ENCODE data around the gene SHB. TPM values are rescaled to one million over a fixed set of nuclear protein-coding genes. Genes with fewer than 3 reads are reported as not detected.

SHB gene
- total RNA-seq, 4 donors from 2014 or later: 17.7 to 31.4 (median 24.2) TPM

- Histone ChIP-seq H3K4me1 (peaks cover 64 to 100% (median 82%) of the 10 kb centered on the region in 3 donors), H3K27me3 (no peaks in the 10 kb centered on the region), H3K27ac (peak overlapping the region; percentile 59 to 87 (median 74)), H3K4me3 (no peak overlapping the region), H3K9me3 (no peaks in the 10 kb centered on the region), H3K36me3 (no peaks in the 10 kb centered on the region)
- TF ChIP-seq POLR2A (IDR thresholded peaks at IDR 0.05) (no peak), CTCF (IDR thresholded peaks at IDR 0.05) (no peak)
- no peak for DNase-seq
- intact Hi-C loops (cut with DNase I): no loop called here
- 26 to 42% methylated on average over 19 to 20 of the region's 21 CpGs for WGBS, 2 donors
Measured at GRCh38 chr9:38041564-38042243, 27.3 kb downstream of the SHB start.

- Histone ChIP-seq H3K4me1 (peaks cover 68 to 100% (median 89%) of the 10 kb centered on the region in 3 donors), H3K9me3 (no peaks in the 10 kb centered on the region), H3K27me3 (no peaks in the 10 kb centered on the region), H3K4me3 (no peak overlapping the region), H3K36me3 (no peaks in the 10 kb centered on the region), H3K27ac (peak overlapping the region; percentile 13 to 55 (median 52))
- no peak for TF ChIP-seq CTCF (IDR thresholded peaks at IDR 0.05)
- no peak for TF ChIP-seq POLR2A (IDR thresholded peaks at IDR 0.05)
- intact Hi-C loops (cut with DNase I): no loop called here
- DNase-seq: no peak
- WGBS, 2 donors: 69 to 83% methylated on average over 9 to 13 of the region's 21 CpGs
Measured at GRCh38 chr9:38039907-38040682, 28.9 kb downstream of the SHB start.

- H3K4me1 ChIP-seq: peaks cover 62 to 94% (median 82%) of the 10 kb centered on the region in 3 donors
- no peaks in the 10 kb centered on the region for H3K27me3 ChIP-seq
- no peak overlapping the region for H3K4me3 ChIP-seq
- WGBS, 2 donors: 38 to 44% methylated on average over 7 to 13 of the region's 16 CpGs
- TF ChIP-seq POLR2A (IDR thresholded peaks at IDR 0.05) (no peak), CTCF (IDR thresholded peaks at IDR 0.05) (no peak)
- H3K36me3 ChIP-seq: no peaks in the 10 kb centered on the region
- no peak for DNase-seq
- H3K27ac ChIP-seq: peak overlapping the region; percentile 13 to 55 (median 52)
- H3K9me3 ChIP-seq: no peaks in the 10 kb centered on the region
- intact Hi-C loops (cut with DNase I): no loop called here
Measured at GRCh38 chr9:38039090-38039906, 29.7 kb downstream of the SHB start.

GRCh38 chr9:38038307-38039089 lies 30.5 kb downstream of the SHB start:
- no peak overlapping the region for H3K4me3 ChIP-seq
- DNase-seq: no peak
- intact Hi-C loops (cut with DNase I): no loop called here
- H3K36me3 ChIP-seq: no peaks in the 10 kb centered on the region
- peaks cover 56 to 94% (median 79%) of the 10 kb centered on the region in 3 donors for H3K4me1 ChIP-seq
- no peaks in the 10 kb centered on the region for H3K9me3 ChIP-seq
- 47 to 58% methylated on average over 12 to 15 of the region's 15 CpGs for WGBS, 2 donors
- H3K27me3 ChIP-seq: no peaks in the 10 kb centered on the region
- no peak for TF ChIP-seq POLR2A (IDR thresholded peaks at IDR 0.05)
- TF ChIP-seq CTCF (IDR thresholded peaks at IDR 0.05): no peak
- peak overlapping the region in 3 of 4 donors; percentile 12 to 54 (median 51) for H3K27ac ChIP-seq
